ENCODE results near the gene ADAMTS8.

DNA sequence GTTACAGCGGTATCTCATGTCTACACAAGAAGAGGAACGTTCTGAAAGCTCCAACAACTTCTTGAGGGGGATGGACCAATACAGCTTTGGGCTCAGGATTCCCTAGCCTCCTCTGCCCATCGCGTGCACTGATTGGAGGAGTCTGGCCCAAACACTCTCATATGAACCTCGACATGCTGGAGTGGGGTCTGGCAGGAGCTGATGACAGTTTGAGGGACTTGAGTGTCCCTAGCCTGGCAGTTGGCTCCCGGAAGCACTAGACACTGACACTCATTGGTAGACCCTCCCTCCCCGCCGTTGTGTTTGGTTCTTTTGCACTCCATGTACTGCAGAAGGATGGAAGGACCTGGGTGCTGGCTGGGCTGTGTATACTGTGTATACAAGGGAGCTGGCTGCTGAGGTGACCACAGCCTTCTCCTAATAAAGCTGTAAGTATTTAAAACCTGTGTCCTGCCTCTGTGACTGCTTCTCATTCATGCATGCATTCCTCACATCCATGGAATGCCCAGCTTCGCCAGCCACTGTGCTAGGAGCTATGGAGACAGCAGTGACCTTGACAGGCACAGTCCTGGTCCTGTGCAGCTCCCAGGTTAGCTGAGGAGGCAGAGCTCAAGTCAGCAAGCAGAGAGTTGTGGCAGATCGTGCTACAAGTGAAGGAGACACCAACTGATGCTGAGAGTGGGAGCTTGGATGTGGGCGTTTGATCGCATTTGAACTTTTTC is 48.0 kb upstream of the ADAMTS8 start:
- no peak for TF ChIP-seq EZH2 (IDR thresholded peaks at IDR 0.05; ENCODE audit: low read length, unreplicated experiment)
- no peak for TF ChIP-seq CTCF (conservative IDR thresholded peaks at IDR 0.05; ENCODE audit: low read depth, low read length)
- TF ChIP-seq EZH2phosphoT487 (IDR thresholded peaks at IDR 0.05; ENCODE audit: borderline replicate concordance, low read length) = no peak

Data from PC-3 (cell line).